Erythroblast (primary cell): ENCODE data around the gene HDAC3.

Experiments
- GATA1 ChIP-seq: IDR thresholded peaks from 2 replicates; pipeline ENCODE4 v1.6.1; 2011; ENCODE audit warnings: low read depth, mild to moderate bottlenecking, control low read depth, low read length, moderate library complexity
- POLR2A ChIP-seq: IDR thresholded peaks from 2 replicates; pipeline ENCODE4 v1.6.1; 2011; ENCODE audit warnings: mild to moderate bottlenecking, low read length

DNA sequence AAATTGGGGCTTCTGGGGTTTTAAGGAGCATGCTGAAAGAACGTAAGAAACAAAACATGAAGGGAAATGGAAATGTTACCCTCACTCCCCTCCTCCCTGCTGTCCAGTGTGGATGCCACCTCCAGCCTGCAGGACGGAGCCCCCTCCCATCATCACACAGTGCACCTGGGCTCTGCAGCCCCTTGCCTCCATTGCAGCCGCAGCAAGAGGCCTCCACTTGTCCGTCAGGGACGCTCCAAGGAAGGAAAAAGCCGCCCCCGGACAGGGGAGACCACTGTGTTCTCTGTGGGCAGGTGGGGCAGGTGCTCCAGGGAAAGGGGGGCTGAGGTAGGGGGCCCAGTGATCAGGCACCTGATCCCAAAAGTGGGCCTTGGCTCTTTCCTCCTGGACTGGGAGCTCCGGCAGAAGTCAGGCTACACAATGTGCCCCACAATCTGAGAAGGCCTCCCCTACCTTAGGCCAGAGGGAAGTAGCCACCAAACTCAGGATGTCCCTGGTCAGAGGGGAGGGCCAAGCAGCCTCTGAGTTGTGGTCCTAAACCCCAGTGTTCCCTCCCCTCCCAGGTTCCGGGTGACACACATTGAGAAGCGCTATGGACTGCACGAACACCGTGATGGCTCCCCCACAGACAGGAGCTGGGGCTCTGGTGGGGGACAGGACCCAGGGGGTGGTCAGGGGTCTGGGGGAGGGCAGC lies 2.9 kb upstream of the HDAC3 start:
- no peak for TF ChIP-seq POLR2A
- no peak for TF ChIP-seq GATA1
